GM18868 (cell line): ENCODE data around the gene LOXHD1.

Experiments
- ATAC-seq: cut with Tn5 transposase; IDR thresholded peaks from one replicate; pipeline ENCODE4 v1.9.1; 2021; ENCODE audit warnings: mild to moderate bottlenecking, moderate library complexity; ENCODE audit not compliant: unreplicated experiment

The LOXHD1 gene

DNA sequence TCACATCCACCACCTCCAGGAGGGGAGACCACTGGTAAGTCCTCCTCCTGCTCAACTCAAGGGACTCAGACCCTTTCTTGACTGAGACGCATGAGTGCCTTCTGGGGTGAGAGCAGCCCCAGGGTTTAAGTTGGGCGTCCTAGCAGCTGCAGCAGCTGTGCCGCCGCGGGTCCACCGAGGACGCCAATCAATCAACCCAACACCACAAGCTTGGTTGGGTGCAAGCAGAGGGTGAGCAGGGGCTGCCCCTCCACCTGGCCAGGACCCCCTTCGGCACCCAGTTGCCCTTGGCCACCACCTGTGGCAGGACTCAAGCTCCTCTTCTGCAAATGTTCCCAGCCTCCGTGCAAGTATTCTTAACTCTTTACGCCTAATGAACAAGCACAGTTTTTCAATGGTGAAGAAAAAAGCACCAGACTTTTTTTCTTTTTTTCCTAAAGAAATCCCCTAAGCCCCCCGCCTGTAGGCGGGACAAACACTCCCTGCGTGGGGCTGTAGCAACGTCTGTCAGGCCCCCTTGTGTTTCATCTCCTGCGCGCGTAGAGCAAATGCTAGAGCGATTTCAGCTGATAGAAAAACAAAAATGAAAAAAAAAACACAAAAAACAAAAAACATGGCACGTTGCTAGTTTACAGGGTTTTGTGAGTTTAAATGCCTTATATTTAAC, 197.1 kb downstream of the LOXHD1 start:
- no peak for ATAC-seq

DNA sequence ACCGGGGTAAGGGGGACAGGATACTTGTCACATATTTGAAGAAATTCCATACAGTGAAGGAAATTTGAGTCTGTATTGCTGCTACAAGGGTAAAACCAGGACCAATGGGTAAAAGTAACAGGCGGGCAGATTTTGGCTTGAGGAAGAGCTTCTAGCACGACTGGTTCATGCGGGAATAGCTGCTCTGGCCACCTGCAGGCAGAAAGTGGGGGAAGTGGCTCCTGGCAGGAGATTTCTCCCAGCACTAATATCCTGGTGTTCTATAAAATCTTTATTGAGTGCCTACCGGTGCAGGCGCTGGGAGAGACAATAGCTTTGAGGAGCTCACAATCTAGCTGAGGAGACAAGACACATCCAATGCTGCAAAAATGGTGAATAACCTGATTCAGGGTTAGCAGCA, 198.5 kb downstream of the LOXHD1 start:
- ATAC-seq, result no peak

DNA sequence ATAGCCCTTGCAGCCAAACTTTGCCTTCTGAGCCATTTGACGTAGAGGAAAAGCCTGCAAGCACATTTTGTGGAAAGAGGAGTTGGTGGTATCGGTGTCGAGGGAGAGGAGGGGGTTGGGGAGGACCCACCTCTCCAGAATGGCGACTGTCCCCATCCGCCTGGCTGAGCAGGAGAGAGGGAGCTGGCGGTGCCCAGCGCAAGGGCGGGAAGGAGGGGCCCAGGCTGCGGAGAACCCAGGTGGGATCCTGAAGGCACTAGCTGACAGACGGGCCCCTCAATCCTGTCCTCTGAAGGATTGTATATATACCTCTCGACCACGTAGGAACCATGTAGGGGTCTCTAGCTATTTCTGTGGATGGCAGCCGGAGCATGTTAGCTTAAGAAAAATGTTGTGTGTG, 200.3 kb downstream of the LOXHD1 start:
- ATAC-seq, result no peak

DNA sequence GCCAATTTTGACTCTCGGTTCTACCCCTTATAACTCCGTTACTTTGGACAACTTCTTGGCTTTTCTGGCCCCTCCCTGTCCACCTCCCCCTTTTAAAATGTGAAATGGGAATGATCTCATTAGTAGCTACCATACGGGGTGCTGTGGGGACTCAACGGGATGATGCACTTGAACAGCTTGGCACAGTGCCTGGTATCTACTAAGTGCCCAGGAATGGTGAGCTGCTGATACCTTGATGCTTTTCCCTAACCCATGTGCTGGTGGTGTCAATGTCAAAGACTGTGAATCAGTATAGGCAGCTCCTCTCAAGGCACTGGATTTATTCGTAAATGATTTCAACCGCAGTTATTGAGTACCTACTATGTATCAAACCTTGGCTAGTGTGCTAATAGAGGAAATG, 204.2 kb downstream of the LOXHD1 start:
- ATAC-seq, result no peak

DNA sequence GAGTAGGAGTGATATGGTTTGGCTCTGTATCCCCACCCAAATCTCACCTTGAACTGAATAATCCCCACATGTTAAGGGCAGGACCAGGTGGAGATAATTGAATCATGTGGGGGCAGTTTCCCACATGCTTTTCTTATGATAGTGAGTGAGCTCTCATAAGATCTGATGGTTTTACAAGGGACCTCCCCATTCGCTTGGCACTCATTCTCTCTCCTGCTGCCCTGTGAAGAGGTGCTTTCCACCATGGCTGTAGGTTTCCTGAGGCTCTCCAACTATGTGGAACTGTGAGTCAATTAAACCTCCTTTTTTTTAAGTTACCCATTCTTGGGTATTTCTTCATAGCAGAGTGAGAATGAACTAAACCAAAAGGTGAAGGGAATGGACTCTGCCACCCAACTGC, 207.5 kb downstream of the LOXHD1 start:
- ATAC-seq, result no peak

DNA sequence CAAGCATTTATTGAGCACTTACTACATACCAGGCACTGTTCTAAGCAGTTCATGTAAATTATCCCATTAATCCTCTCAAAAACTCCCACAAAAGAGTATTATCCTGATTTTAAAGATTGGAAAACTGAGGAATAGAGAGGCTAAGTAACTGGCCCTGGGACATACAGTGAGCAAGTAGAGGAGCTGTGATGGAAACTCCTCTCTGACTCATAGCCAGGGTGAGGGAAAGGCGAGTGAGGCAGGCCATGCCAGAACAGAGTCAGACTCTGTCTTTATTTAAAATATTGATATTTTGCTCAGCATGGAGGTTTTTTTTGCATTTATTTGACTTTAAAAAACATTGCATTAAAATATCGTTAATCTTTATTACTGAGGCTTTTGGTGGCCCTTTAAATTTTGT, 208.0 kb downstream of the LOXHD1 start:
- ATAC-seq, result no peak

DNA sequence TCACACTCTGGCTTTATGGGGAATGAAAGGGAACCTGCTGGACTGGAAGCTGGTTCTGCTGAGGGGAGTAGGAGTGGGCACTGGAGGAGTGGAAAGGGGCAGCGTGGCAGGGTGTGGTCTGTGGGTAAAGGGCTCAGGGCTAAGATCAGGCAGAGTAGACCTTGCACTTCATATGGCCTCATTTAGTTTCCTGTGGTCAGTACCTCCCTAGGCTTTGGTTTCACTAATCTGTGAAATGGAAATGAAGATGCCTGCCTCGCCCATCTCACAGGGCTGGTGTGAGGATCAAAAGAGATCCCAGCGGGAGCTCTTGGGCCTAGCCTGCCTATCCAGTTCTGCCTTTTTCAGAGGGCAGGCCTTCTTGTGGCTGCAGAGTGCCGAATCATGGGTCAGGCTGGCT, 208.7 kb downstream of the LOXHD1 start:
- ATAC-seq, result no peak

DNA sequence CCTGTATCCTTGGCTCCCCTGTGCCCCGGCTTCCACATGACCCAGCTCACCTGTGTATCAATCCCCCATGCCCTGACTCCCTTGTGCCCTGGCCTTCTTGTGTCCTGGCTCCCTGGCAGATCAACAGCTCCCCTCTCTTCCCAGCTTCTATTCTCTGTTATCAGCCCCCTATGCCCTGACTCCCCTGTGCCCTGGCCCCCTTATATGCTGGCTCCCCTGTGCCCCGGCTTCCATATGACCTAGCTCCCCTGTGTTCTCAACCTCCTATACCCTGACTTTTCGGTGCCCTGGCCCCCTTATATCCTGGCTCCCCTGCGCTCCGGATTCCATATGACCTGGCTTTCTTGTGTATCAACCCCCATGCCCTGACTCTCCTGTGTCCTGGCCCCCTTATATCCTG, 209.2 kb downstream of the LOXHD1 start:
- no peak for ATAC-seq

DNA sequence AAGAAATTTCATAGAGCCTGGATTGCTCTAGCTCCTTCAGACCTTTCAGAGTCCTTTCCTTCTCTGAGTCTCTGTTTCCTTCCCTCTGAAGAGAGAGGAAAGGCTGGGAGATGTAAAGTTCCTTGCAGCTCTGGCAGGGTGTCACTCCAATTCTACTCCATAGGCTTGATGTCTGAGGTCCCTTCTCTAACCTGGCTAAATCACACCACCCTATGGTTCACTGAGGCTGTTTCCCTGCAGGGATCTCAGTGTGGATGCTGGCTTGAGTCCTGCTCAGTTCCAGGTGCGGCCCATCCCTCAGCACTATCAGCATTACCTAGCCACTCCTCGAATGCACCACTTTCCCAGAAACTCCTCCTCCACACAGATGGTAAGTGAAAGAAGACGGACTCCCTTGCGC, 209.7 kb downstream of the LOXHD1 start:
- no peak for ATAC-seq

DNA sequence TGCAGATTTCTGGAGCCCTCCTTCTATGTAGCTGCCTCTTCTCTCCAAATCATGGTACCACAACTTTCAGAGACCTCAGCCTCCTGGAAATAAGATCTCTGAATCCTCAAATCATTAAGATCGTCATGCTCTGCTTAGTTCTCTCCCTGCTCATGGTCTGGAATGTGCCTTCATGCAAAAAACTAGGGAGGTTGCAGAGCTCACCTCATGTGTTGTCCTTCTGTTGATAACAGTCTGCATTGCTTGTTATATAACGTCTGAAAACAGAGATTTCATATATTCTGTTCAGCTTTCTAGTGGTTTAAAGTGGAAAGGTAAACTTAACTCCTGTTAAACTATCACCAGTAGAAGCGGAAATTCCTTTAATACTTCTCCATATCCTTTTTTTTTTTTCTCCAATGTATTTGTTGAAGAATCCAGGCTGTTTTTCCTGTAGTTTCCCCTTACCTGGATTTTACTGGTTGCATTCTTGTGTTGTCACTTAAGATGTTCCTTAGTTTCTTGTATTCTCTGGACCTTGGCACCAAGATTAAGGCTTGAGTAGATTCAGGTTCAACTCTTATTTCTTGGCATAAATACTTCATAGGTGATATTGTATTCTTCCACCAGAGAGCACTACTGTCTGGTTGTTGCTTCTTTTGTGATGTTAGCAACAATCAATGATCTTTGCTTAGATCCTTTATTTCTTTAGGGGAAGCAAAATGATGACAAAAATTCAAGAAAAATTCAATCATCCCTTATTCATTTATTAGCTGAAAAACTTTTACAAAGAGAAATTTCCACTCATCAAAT, 211.3 kb downstream of the LOXHD1 start:
- no peak for ATAC-seq

DNA sequence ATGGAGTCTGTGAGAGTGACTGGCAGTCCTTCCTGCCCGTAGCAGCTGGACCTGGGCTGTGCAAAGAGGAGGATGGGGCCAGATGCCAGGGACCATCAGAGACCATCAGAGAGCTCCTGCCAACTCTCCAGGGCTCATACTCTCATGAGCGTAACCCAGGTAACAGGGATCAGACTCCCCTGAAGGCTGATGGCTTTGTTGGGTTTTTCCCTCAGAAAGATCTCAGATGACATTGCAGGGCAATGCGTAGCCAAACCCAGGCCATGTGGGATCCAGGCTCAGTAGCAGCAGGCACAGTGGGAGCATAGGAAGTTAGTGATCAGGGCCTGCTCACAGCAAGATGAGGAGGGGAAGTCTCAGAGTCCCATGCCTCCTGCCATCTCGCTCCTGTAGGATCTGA, 218.0 kb downstream of the LOXHD1 start:
- no peak for ATAC-seq

DNA sequence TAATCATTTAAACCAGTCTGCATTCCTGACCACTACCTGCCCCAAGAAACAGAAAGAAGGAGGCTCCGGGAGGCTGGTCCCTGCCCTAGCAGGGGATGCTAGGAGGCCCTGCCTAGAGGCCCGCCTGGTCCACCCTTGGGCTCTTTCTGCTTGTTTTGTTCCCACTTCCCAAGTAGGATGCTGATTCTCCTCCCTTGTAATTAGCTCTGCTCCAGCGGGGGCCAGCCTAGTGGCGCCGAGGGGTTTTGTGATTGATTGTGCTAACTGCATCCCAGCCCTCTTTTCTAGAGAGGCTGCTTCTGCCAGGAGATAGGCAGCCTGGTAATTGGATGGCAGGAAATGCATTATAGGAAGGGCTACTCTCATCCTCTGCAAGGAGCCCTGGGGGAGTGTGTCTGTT, 220.0 kb downstream of the LOXHD1 start:
- ATAC-seq, result no peak

DNA sequence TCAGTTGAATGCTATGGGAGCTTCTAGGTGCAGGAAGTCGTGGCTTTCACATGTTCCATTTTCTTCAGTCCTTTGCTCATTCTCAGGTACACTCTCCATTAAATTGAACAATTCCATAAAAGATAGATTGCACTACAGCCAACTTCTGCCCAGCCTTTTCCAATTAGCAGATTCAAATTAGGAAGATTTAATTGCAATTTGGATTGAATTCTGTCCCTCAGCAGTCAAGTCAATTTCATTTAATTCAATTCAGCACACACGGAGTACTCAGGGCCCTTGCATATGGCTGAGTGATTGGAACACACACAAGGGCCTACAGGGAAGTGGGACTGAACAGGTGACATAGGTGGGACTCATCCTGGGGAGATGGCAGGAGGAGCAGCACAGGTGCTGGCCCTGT, 220.4 kb downstream of the LOXHD1 start:
- ATAC-seq, result no peak

DNA sequence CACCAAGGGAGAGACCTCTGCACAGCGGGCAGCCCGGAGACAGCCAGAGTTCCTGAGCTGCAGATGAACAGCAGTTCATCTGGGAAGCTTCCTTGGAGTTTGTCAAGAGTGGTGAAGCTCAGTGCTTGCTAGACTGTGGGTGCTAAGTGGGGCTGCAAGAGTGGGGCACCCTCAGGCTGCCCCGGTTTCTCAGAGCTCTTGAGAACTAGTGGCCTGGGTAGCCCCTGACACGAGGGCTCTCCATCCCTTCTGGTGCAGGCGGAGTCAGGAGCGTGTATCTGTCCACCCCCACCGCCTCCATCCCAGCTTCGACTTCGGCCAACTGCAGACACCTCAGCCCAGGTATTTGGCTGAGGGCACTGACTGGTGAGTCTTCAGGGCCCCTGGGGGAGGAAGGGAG, 222.0 kb downstream of the LOXHD1 start:
- ATAC-seq, result no peak

DNA sequence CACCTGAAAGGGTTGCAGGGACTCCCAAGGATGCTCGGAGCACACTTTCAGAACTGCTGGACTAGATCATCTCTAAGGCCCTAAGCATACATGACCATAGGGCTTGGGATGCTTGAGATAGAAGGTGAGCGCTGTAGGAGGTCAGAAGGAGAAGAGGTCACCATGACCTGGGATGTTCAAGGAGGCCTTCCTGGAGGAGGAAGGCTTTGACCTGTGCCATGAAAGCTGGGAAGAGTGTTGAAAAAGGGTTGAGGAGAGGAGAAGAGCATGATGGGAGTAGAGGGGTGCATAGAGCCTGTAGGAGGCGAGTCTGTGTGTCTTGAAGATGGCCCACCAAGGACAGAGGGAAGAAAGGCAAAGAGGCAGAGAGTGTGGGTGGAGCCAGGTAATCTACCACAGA, 222.4 kb downstream of the LOXHD1 start:
- ATAC-seq, result no peak

DNA sequence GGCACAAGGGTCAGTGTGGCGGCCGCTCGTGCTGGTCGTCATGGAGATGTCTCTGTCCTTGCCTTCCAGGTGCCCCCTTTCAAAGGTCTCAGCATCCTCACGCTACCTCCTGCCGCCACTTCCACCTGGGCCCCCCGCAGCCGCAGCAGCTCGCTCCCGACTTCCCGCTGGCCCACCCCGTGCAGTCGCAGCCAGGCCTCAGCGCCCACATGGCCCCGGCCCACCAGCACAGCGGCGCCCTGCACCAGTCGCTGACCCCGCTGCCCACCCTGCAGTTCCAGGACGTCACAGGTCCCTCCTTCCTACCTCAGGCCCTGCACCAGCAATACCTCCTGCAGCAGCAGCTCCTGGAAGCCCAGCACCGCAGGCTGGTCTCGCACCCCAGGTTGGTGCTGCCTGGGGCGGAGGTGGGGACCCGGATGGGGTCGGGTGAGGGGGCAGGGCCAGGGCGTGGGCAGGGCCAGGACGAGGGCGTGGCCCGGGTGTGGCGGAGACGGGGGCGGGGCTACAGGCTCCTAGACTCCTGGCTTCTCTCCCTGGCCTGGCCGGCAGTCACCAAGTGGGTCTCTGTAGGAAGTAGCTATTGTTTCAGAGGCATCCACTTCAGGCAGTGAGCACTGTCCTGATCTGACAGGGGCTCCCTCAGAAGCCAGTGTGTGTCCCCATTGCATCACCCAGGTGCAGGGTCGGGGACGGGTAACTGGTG, 223.7 kb downstream of the LOXHD1 start:
- no peak for ATAC-seq

DNA sequence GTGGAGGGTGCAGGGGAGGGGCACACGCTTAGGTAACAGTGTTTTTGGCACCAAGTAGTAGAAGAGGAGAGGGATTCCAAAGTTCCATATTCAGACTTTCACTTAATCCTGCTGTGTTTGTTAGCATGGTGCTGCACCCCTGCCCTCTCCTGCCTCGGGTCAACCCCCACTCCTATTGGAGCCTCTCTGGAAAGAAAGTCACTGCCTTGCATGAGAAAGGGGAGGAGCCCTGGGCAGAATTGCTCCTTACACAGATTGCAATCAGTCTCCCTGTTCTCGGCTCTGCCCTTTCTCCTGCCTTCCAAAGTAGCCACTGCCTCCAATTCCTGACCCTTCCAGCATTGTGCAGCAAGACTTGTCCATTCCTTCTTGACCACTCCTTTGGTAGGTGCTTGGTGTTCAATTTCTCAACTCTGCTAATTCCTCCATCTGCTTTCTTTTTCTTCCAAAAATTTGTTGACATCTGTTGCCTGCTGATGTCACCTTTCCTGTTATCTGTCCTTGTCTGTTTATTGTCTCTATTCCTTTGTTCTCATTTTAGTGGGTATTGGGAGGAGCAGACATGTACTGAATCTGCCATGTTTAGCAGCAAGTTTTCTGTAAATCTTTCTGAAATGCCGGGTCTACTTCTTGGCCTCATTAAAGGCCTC, 225.4 kb downstream of the LOXHD1 start:
- ATAC-seq, result no peak

DNA sequence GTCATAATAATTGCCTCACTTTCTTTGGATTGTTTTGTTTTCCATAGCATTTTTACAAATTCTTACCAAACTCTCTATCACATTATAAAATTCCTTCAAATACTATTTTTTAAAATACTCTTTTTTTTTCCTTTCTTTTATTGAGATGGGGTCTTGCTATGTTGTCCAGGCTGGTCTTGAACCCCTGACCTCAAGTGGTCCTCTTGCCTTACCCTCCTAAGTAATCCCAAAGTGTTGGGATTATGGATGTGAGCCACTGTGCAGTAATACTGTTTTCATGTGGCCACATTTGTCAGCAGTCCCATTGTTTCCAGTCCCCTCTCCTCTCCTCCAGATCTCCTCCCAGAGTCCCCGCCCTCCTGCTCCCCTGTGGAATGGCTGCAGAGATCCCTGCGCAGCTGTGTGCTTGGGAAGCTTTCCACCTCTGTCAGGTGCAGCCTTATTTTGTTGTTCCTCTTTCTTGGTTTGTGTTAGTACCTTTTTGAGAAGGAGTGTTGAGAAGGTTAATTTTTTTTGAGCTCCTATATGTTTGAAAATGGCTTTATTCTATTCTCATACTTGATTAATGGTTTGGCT, 227.3 kb downstream of the LOXHD1 start:
- ATAC-seq, result no peak

DNA sequence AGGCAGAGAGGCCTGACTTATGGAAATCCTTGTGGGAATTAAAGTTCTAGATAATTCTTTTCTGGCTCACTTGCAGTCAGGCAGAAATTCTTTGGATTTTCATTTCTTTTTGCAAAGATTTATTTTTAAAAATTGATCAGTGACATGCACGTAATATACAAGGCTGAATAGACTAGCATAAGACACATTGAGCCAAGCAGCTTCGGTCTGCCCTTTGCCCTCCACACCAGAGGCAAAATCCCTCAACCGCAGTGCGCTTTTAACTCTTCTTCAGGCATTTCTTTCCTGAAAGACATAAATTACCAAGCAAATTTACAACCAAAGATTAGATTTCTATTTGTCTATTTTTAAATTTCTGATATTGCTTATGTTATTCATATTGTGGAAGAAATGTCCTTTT, 227.9 kb downstream of the LOXHD1 start:
- ATAC-seq, result no peak

DNA sequence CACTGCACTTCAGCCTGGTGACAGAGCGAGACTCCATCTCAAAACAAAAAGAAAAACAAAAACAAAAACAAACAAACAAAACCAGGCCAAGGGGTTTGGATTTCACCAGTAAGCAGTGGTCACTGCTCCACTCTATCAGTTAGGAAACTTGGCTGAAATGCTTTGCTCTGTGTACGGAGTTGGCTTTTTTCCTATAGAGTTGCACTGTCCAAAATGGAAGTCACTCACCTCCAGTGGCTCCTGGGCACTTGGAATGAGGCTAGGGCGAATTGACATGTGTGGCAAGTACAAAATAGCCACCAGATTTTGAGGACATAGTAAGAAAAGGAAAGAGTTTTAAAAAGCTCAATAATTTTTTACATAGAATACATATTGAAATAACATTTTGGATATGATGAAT, 228.7 kb downstream of the LOXHD1 start:
- ATAC-seq, result no peak
